ENCODE data around the gene FLAD1.

FLAD1 gene

GRCh38 chr1:154982897-154983648, at the start of gene FLAD1:
TSS of gene FLAD1 (plus strand) at chr1:154983344. CDS start at chr1:154983695, 351 bp downstream.
- in situ Hi-C loops (cut with MboI; ENCODE audit: low sequenced_read_pairs) = no loop called here

GRCh38 chr1:154934358-154934948, 48.7 kb upstream of the FLAD1 start:
- in situ Hi-C loops (cut with MboI; ENCODE audit: low sequenced_read_pairs) = no loop called here

GRCh38 chr1:154935749-154936554, 47.2 kb upstream of the FLAD1 start:
- in situ Hi-C loops (cut with MboI; ENCODE audit: low sequenced_read_pairs) = no loop called here

GRCh38 chr1:154936555-154937084, 46.5 kb upstream of the FLAD1 start, which contains the start of gene PMVK:
TSS of gene PMVK (minus strand) at chr1:154936719. CDS start at chr1:154936685, 34 bp downstream.
- in situ Hi-C loops (cut with MboI; ENCODE audit: low sequenced_read_pairs) = no loop called here

GRCh38 chr1:154937085-154937987, 45.8 kb upstream of the FLAD1 start:
- in situ Hi-C loops (cut with MboI; ENCODE audit: low sequenced_read_pairs) = no loop called here

- in situ Hi-C loops (cut with MboI; ENCODE audit: low sequenced_read_pairs) = no loop called here
These were observed 45.2 kb upstream of the FLAD1 start for GRCh38 chr1:154937988-154938386.

- in situ Hi-C loops (cut with MboI; ENCODE audit: low sequenced_read_pairs) = no loop called here
These were observed 44.3 kb upstream of the FLAD1 start for GRCh38 chr1:154938604-154939399.

- in situ Hi-C loops (cut with MboI; ENCODE audit: low sequenced_read_pairs) = no loop called here
These were observed 43.0 kb upstream of the FLAD1 start for GRCh38 chr1:154940213-154940560.

- in situ Hi-C loops (cut with MboI; ENCODE audit: low sequenced_read_pairs) = no loop called here
These were observed 42.4 kb upstream of the FLAD1 start for GRCh38 chr1:154940651-154941194.

- in situ Hi-C loops (cut with MboI; ENCODE audit: low sequenced_read_pairs) = no loop called here
These were observed 41.7 kb upstream of the FLAD1 start for GRCh38 chr1:154941333-154942013.

GRCh38 chr1:154943649-154944400, 39.3 kb upstream of the FLAD1 start:
- in situ Hi-C loops (cut with MboI; ENCODE audit: low sequenced_read_pairs) = no loop called here

- in situ Hi-C loops (cut with MboI; ENCODE audit: low sequenced_read_pairs) = no loop called here
These were observed 38.6 kb upstream of the FLAD1 start for GRCh38 chr1:154944401-154945159.

GRCh38 chr1:154945160-154945961, 37.8 kb upstream of the FLAD1 start:
- in situ Hi-C loops (cut with MboI; ENCODE audit: low sequenced_read_pairs) = no loop called here

- in situ Hi-C loops (cut with MboI; ENCODE audit: low sequenced_read_pairs) = no loop called here
These were observed 36.9 kb upstream of the FLAD1 start for GRCh38 chr1:154945962-154946850.

- in situ Hi-C loops (cut with MboI; ENCODE audit: low sequenced_read_pairs) = no loop called here
These were observed 35.1 kb upstream of the FLAD1 start for GRCh38 chr1:154948079-154948478.

All from HL-60/S4 treated with retinoic acid at 250 ng/mL for 4 days and 3 days (cell line).